ENCODE measurements around the gene SLC2A14.

SLC2A14 gene

DNA sequence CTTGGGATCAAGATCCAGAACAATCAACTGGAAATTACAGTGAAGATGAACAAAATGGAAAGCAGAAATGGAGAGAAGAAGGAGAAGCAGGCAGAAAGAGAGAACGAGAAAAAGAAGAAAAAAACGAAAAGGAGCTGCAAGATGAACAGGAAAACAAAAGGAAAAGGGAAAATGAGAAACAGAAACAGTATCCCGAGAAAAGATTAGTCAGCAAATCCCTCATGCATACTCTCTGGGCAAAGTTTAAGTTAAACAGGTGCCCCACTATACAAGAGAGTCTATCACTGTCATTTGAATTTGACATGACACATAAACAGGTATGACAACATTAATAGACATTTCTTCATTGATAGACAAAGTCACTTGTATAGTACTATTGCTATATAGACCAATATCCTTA, 102.7 kb downstream of the SLC2A14 start:
- no peak for DNase-seq (ENCODE audit: low read depth in 4 of 4, low spot score in 1 of 4)

All from stimulated activated CD4-positive, alpha-beta T cell treated with anti-CD3 and anti-CD28 coated beads, Interleukin-1b, Interleukin-23, amount 100 ng/mL, for 24 hours (primary cell).